ENCODE data around the gene SLC35F3.
"Not testable (repeated sequence)": the region's sequence is repeated elsewhere in the genome, so short reads cannot be mapped to it uniquely, and the experiment has no call there.

The SLC35F3 gene

GRCh38 chr1:234231893-234232276, 327.4 kb downstream of the SLC35F3 start:
- DNase-seq = no peak

- DNase-seq = no peak
These were observed 329.7 kb downstream of the SLC35F3 start for GRCh38 chr1:234234199-234234598.

- no peak for DNase-seq
These were observed 331.0 kb downstream of the SLC35F3 start for GRCh38 chr1:234235434-234235881.

- no peak for DNase-seq
These were observed 332.9 kb downstream of the SLC35F3 start for GRCh38 chr1:234237393-234237792.

- DNase-seq = no peak
These were observed 333.6 kb downstream of the SLC35F3 start for GRCh38 chr1:234238060-234238459.

- DNase-seq = no peak
These were observed 335.0 kb downstream of the SLC35F3 start for GRCh38 chr1:234239515-234239914.

GRCh38 chr1:234239936-234240335, 335.5 kb downstream of the SLC35F3 start:
- no peak for DNase-seq

GRCh38 chr1:234240680-234241079, 336.2 kb downstream of the SLC35F3 start:
- no peak for DNase-seq

GRCh38 chr1:234241941-234242490, 337.5 kb downstream of the SLC35F3 start:
- DNase-seq = no peak

GRCh38 chr1:234243521-234244260, 339.2 kb downstream of the SLC35F3 start:
- no peak for DNase-seq

GRCh38 chr1:234244482-234244881, 340.0 kb downstream of the SLC35F3 start:
- no peak for DNase-seq

- no peak for DNase-seq
These were observed 342.2 kb downstream of the SLC35F3 start for GRCh38 chr1:234246638-234247116.

GRCh38 chr1:234247746-234248145, 343.3 kb downstream of the SLC35F3 start:
- not testable (repeated sequence) for DNase-seq

- no peak for DNase-seq
These were observed 346.3 kb downstream of the SLC35F3 start for GRCh38 chr1:234250747-234251146.

- no peak for DNase-seq
These were observed 349.3 kb downstream of the SLC35F3 start for GRCh38 chr1:234253732-234254131.

- no peak for DNase-seq
These were observed 351.9 kb downstream of the SLC35F3 start for GRCh38 chr1:234256359-234256758.

- no peak for DNase-seq
These were observed 353.6 kb downstream of the SLC35F3 start for GRCh38 chr1:234258071-234258470.

- no peak for DNase-seq
These were observed 356.1 kb downstream of the SLC35F3 start for GRCh38 chr1:234260578-234260977.

GRCh38 chr1:234261545-234261944, 357.1 kb downstream of the SLC35F3 start:
- no peak for DNase-seq

GRCh38 chr1:234262007-234262753, 357.7 kb downstream of the SLC35F3 start:
- no peak for DNase-seq

- DNase-seq = no peak
These were observed 358.3 kb downstream of the SLC35F3 start for GRCh38 chr1:234262754-234263105.

GRCh38 chr1:234264832-234265231, 360.4 kb downstream of the SLC35F3 start:
- DNase-seq = no peak

- no peak for DNase-seq
These were observed 360.8 kb downstream of the SLC35F3 start for GRCh38 chr1:234265321-234265720.

GRCh38 chr1:234265861-234266260, 361.4 kb downstream of the SLC35F3 start:
- DNase-seq = no peak
